Midbrain (tissue), 1 donor: ENCODE measurements around the gene PNP.
"Not testable (repeated sequence)": the region's sequence is repeated elsewhere in the genome, so short reads cannot be mapped to it uniquely, and the experiment has no call there.

Experiments
- DNase-seq: peaks from one replicate; lab custom pipeline; 2025; lab: John Stamatoyannopoulos, UW

Gene PNP

DNA sequence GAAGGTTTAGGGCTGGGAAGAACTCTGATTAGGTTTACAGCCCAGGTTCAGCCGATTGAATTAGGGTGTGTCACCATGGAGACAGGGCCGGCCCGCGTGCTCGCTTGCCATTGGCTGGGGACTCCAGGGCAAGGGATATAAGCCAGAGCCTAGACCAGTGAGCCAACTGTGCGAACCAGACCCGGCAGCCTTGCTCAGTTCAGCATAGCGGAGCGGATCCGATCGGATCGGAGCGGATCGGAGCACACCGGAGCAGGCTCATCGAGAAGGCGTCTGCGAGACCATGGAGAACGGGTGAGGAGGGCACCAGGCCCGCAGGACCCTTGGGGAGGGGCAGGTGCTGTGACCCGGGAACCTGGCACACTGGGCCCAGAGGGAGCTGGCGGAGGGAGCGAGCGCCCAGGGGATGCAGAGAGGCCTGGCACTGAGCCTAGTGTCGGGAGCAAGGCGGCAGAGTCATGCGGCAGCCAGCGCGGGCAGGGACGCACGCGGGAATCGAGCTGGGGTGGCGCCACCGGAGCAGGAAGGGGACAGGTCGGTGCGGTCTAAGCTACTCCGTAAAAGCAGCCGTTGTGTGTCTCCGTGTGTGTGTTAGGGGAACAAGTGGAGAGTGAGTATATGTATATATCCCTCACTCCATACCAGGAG is at the start of gene PNP:
Gene PNP (plus strand): TSS at position 165 of the 648 bp plus-strand sequence. CDS start 119 bp downstream, at position 284.
- DNase-seq: peak; percentile 85

DNA sequence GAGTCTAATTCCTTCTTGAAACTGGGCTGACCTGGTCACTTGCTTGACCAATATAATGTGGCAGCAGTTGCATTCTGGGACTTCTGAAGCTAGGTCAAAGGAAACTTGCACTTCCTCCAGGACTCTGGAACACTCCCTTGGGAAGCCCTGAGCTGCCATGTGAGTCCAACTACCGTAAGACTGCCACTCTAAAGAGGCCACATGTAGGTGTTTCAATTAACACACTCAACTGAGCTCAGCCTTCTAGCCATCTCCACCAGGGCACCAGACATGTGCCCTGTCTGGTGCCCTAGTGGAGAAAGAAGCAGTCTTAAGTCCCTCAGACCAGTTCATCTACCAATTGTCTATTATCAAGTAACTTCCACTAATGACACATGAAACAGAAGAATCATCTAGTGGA is 49.8 kb upstream of the PNP start:
- no peak for DNase-seq

DNA sequence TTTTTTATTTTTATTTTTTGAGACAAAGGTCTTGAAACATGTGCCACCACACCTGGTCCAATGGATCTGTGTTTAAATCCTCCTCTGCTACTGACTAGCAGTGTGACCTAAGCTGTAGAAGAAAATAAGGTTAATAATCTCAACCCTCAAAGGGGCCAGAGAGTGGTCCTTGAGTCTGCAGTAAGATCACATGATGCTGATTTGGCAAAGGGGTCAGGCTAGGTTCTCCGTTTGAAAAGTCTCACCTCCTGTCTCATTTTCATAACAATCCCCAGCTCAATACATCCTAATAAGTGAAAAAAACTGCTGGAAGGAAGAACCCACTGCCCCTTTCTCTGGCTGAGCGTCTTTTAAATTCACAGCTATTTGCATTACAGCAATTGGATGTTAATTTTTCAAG is 47.9 kb upstream of the PNP start:
- no peak for DNase-seq

DNA sequence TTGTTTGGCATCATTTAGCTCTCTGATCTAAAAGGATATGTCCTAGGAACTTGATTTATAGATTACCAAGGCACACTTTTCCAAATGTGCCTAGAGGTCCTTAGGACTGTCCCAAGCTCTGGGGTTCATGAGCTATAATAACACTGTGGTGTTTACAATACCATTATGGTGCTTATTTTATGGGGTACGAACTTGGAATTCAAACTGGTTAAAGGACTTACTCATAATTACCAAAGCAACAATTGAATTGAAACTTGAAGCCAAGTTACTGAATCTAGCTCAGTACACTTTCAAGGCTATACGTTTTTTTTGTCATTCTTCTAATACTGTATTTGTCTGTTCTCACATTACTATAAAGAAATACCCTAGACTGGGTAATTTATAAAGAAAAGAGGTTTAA is 46.3 kb upstream of the PNP start:
- DNase-seq: no peak

DNA sequence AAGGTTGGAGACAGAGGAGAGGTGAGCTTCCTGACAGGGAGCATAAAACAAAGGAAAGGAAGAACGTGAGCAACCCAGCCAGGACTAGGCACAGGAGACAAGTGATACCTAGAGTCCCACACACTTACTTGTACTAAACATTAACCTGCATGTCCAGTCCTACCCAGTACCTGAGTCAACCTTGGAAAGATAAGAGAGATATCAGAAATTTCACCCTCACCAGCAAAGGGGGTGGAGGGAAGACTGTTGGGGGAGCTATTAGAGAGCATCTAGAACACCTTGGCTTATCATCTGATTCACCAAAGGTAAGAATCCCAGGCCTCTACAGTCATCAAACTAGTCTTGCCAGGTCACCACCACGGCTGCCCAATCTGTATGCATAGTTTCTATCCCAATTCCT is 44.4 kb upstream of the PNP start:
- no peak for DNase-seq

DNA sequence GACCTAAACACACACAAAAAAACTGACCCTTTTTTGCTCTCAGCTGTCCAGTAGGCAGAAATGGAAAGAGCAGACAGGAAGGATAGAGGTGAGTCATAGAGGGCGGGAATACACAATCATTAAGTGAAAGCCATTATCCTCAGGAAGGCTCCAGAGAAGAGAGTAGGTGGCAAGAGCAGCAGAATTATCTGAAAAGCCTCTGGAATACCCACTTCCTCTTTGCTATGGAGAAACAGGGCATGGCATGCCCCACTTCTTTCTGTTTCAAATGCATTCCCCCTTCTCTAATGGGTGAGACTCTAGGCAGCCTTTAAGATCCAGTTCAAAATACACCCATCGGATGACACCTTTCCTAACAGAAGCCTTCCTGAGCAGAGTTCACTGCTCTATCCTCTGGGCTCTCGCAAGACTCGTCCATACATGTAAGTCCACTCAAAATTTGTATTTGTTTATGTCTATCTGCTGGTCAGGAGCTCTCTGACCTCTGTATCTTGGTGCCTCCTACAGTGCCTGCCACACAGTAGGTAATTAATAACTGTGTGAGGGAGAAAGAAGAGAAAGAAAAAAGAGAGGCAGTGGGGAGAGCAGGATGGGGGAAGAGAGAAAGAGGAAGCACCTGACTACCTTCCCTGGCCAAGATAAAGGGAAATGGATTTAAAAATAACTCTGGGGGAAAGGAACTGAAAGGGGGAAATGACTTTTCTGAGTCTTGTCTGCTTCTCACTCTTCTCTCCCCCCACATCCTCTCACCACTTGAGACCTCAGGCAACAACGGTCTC is 41.8 kb upstream of the PNP start:
- peak; percentile 18 for DNase-seq

DNA sequence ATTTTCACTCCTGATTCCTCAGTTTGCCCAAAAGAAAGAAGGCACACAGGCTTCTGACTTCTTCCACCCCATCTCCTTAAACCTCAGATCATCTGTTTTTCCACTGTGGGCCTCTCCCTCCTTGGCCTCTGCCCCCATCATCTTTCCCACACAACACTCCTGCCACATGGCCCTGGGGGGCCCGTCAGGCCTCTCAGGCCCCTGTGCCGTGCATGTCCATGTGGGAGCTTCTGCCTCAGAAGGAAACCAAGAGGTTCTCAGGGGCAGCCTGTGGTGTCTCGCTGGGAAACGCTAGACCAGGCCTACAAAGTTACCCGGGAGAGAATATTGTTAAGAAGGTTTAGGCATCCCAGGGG is 41.2 kb upstream of the PNP start:
- no peak for DNase-seq

DNA sequence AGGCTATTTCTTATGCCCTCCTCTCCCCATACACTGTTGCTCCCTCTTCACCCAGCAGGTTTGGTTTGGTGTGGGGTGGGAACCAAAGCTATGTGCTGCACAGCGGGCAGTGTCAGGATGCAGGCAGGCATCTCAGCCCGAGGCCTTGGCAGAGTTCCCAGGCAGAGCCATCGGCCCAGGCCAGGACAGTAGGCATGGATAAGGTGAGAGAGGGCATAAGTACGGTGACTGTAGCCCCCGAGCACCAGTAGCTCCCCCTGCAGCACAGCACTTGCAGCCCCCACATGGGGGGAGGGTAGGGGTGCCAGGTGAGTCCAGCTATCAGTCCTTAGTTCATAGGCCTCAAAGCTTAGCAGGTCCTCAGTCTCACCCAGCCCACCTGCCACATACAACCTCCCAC is 40.4 kb upstream of the PNP start:
- DNase-seq: no peak

DNA sequence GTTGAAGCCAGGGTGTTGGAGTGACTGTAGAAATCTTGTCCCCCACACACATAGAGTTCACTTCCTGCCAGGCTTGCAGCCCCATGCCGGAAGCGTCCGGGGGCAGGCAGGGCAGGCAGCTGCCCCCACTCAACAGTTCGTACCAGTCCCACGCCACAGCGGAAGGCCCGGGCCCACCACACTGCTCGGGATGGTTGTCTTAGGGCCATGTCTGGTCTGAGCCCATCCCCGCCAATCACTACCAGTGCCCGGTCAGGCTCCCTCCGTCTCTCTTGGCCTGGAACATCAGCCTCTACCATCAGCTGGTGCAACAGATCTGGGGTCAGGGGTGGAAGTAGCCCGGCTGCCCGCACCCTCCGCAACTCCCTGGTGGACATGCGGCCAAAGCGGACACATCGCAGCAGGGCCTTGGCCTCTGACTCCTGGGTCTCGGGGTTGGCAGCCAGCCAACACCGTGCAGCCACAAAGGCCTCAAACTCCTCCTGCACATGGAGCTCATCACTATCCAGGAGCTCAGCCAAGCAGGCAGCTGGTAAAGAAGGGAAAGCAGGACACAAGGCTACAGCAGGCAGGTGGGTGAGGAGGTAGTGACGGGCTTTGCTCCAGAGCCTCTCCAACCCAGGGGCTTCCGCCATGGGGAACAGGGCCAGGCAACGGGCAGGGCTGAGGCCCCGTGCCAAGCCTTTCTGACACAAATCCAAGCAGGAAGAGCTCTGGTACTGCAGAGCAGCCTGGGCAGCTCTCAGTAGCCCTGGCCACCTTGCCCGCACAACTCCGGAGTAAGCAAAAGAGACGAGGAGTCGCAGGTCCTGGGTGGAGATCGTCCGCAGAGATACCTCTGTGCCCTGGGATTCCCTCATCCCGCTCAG is 39.2 kb upstream of the PNP start:
- DNase-seq: peak; percentile 31

DNA sequence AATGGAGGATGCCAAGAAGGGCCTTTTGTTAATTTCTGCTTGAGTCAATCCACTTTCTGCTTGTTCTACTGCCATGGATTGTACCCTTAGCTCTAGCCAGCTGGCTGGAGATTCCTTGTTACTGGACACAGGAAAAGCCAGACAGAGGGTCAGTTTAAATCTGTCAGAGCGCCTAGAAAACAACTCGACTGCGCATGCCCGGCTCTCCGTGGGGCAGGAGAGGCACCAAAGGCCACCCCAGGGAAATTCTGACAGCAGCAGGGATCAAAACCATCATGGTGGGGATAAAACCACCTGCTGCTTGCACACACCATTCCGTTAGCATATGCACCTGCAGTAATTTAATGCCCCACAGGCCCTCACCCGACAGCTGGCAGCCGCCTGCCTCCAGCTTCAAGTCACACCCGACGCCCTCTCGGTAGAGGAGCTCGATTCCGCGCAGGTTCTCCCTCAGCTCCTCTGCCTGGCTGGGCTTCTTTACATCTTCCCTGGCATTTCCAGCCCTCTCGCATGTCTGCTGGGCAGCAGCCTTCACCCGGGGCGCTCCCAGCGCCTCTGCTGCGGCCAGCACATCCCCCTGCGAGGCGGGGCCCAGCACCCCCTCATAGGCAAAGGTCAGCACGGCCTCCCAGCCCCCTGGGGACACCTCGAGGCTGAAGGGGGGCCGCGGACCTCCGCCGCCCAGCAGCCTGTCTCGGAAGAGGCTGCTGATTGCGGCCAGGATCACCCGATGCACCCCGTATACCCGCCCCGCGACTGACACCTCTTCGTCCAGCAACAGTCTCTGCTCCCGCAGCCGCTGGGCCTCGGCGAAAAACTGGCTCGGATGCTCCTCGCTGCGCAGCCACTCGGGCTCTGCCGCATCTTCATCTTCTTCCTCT is 34.3 kb upstream of the PNP start:
- DNase-seq: peak; percentile 85

DNA sequence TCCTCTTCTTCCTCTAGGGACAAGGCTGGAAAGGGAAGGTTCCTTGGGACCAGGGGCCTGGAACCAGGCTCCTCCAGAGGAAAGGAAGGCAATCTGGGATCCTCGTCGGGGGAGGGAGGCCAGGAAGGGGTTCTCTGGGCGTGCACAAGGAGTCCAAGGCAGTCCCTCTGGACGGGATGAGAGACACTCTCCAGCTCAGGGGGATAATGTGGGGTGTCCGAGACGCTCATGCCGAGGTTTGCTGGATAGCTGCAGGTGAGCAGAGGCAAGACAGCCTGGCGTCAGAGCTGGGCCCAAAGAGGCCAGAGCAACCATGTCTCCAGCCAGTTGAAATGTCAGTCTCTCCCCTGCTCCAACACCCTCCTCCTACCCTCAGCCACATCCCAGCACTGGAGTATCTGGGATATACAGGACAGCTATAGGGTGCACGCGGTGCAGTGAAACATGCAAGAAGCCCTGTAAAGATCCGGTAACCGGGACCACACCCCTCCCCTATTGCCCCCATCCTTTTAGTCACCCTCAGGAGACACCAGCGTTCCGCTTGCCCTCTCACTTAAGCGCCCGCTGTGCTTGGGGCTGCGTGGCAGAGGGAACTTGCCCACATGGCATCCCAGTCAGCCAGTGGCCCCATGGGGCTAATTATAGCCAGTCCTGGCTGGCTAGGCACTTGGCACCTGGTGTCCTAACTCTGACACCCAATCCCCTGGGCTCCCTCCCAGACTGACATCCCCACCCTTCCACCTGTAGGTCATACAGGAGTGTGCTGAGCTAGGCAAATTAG is 33.4 kb upstream of the PNP start, which contains the start of gene KLHL33:
Gene KLHL33 (minus strand): TSS at position 585 of the 781 bp plus-strand sequence. CDS start 355 bp downstream, at position 230.
- no peak for DNase-seq

DNA sequence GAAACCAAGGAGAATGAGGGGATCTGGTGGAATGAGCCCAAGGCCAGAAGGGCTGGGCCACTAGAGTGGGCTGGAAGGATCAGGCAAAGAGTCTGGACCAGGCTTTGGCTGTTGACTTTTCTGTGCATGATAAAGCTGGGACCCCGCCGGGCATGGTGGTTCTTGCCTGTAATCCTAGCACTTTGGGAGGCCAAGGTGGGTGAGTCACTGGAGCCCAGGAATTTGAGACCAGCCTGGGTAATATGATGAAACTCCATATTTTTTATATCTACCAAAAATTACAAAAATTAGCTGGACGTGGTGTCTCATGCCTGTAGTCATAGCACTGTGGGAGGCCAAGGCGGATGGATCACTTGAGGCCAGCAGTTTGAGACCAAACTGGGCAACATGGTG is 32.8 kb upstream of the PNP start:
- DNase-seq: no peak

DNA sequence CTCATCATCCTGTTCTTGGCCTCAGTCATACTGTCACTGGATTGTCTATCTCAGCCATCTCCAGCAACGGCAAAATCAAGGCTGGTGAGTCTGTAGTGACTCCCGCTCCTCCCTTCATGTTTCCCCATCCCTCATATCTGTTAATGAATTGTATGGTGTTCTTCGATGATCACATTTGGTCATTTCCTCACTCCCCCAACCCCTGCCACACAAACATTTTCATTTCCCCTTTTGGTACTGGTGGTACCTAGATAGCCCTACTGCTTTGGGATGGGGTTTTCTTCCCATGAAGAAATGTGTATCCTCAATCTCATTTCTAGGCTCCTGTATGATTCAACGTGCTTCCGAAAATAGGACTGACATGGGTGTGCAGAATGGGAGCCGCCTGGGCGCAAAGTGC is 30.5 kb upstream of the PNP start:
- no peak for DNase-seq

DNA sequence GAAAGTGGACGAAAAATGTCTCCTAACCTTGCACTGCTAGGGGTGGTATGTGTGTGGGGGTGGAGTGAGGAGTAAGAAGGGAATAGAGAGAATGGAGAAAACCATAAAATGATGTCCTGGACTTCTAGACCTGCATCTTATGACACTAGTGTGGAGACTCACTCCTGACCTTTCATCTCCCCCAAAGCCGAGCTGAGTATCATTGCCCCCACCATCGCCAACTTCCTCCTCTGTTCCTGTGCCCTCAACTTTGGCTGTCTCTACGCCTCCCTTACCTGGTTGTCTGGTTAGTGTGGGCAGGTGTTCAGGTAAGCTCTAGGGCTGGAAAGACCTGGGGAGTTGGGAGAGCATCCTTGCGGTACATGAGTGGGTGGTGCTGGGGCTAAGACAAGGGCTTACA is 28.7 kb upstream of the PNP start:
- DNase-seq: no peak

DNA sequence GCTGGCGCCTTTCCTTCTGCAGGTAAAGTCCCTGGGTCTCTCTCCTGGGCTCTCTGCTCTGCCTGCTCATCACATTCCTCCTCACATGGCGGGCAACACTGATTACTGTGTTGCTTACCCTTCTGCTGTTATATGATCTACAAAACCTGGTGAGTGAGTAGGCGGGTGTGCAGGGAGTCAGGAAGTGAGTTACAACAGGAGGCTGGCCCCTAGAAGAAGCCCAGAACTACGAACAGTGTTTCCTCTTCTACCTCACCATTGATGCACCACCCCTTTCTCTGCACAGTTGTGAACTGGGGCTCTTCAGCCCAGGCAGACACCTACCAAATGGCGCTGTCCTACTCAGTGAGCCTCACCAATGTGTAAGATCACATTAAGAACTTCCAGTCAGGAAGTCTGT is 28.3 kb upstream of the PNP start:
- no peak for DNase-seq

DNA sequence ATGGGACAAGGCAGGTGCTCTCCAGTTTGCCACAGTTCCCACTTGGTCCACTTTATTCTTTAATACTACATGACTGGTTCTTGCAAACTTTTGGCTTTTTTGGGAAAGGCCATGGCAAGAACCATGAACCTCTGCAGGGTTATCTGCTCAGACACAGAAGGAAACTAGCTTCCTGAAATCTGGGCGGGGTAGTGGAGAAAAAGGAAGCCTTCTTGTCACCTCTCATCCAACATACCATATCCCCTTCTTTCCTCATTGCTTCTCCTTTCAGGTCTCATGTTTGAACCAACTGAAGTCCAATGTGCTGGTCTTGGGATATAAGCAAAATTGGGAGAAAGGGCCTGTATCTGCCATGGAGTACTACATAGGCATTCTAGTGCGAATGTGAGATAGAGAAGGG is 27.7 kb upstream of the PNP start:
- DNase-seq: no peak

DNA sequence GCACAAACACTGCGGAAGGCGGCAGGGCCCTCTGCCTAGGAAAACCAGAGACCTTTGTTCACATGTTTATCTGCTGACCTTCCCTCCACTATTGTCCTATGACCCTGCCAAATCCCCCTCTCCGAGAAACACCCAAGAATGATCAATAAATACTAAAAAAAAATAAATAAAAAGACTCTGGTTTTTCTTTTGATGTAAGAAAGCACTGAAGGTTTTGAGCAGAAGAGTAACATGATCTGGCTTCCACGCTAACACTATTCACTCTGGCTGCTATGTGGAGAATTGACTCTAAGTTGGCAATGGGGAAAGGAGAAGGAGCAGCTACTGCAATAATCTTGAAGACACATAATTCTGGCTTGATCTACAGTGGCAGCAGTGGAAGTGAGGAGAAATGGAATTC is 25.6 kb upstream of the PNP start:
- not testable (repeated sequence) for DNase-seq

DNA sequence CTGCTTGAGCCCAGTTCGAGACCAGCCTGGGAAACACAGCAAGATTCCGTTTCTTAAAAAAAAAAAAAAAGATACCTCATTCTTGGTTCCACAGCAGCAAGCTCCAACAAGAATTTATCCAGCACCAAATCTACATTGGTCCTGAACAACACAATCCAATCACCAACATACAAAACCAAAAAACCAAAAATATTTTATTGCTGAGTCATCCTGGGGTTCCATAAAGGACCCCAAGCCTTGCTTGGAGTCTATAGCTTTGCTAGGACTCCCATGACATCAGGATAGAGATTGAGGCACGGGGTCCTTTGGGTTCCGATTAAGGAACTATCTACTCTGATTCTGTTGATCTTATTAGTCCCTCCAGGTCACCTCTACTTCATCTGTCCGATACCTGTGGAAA is 22.3 kb upstream of the PNP start:
- no peak for DNase-seq

DNA sequence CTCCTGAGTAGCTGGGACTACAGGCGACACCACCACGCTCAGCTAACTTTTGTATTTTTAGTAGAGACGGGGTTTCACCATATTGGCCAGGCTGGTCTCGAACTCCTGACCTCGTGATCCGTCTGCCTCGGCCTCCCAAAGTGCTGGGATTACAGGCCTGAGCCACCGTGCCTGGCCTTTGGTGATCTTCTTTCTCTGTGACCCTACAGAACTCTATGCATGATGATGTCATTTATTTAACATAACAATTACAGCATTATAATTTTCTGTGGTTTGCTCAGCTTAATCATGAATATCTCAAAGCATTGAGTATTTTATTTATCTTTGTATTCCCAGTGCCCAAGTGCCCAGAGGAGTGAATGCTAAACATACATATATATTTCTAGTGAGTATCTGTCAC is 16.4 kb upstream of the PNP start:
- not testable (repeated sequence) for DNase-seq

DNA sequence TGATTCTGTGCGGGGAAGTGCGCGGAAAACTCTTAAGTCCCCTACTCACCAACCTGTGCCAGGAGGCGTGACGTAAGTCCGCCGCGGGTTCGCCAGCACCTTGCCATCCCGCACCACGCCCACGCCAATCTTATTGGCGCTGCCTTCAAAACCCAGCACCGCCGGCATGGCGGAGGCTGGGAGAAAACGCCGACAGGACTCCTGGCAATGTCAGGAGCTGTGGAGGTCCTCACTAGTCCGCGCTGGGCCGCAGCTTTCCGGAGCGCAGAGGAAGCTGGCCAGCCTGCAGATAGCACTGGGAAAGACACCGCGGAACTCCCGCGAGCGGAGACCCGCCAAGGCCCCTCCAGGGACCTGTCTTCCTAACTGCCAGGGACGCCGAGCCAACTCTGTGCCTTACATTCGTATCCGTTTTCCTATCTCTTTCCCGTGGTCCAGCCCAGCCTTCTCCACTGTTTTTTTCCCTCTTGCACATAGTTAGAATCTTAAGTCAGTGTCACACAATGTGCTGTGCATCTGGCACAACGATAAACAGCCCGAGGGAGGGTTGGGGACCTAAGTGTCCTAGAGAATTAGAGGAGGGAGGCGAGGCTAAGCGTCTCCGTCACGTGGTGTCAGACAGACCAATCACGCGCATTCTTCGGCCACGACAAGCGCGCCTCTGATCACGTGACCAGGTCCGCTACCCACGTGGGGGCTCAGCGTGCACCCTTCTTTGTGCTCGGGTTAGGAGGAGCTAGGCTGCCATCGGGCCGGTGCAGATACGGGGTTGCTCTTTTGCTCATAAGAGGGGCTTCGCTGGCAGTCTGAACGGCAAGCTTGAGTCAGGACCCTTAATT is 14.5 kb upstream of the PNP start, which contains the start of the genes APEX1 and OSGEP:
Gene APEX1 (plus strand): TSS at position 711 of the 839 bp plus-strand sequence. CDS start 420 bp downstream, outside the sequence.
Gene OSGEP (minus strand): TSS at position 297 of the 839 bp plus-strand sequence. CDS start 129 bp downstream, at position 168.
- peak; percentile 99 for DNase-seq
